Left ventricle myocardium inferior (tissue), 1 donor: ENCODE measurements around the gene MRPL47. TPM values are rescaled to one million over a fixed set of nuclear protein-coding genes. Genes with fewer than 3 reads are reported as not detected.
A peak's percentile ranks its signal among the peaks of the same experiment; 100 is the strongest.

Source experiments
- DNase-seq: peaks from one replicate; pipeline ENCODE4 v3.0.0-alpha.2; 2020
- H3K27ac ChIP-seq: fragments of 200-600 bp; replicated peaks from 2 replicates; pipeline ENCODE4 v1.8.0; 2021
- H3K27me3 ChIP-seq: fragments of 200-600 bp; 2 replicates; pipeline ENCODE4 v1.8.0; 2021; ENCODE audit warnings: low read depth
- H3K36me3 ChIP-seq: fragments of 200-600 bp; 2 replicates; pipeline ENCODE4 v1.8.0; 2021
- H3K4me1 ChIP-seq: fragments of 200-600 bp; 2 replicates; pipeline ENCODE4 v1.8.0; 2021
- H3K4me3 ChIP-seq: fragments of 200-600 bp; 2 replicates; pipeline ENCODE4 v1.8.0; 2021; ENCODE audit warnings: mild to moderate bottlenecking, moderate library complexity
- H3K9me3 ChIP-seq: fragments of 200-600 bp; replicated peaks from 2 replicates; pipeline ENCODE4 v1.8.0; 2021
- intact Hi-C: fragments of 100-400 bp; cut with micrococcal nuclease; formaldehyde crosslinking; loops from one replicate; pipeline ENCODE4 v1.11.0; 2022
- total RNA-seq: library from RNA; stranded (reverse); fragmentation: NEBNext Ultra II Directional; extraction: Animal tissue kit (Norgen Biotek cat#: 25700); gene quantifications from one replicate; pipeline ENCODE4 v1.2.1, GENCODE V29; 2021
- TF ChIP-seq, protein P1 (sequence below): fragments of 200-600 bp; IDR thresholded peaks from 2 replicates; pipeline ENCODE4 v1.8.0; 2021; ENCODE audit warnings: antibody characterized with exemption, mild to moderate bottlenecking, borderline replicate concordance
- donor health status: DM: no; HTN: yes; CAD: no; lungs with severe emphysema.

MRPL47 gene
- total RNA-seq, 1 donor from 2014 or later, result 45.1 TPM

DNA sequence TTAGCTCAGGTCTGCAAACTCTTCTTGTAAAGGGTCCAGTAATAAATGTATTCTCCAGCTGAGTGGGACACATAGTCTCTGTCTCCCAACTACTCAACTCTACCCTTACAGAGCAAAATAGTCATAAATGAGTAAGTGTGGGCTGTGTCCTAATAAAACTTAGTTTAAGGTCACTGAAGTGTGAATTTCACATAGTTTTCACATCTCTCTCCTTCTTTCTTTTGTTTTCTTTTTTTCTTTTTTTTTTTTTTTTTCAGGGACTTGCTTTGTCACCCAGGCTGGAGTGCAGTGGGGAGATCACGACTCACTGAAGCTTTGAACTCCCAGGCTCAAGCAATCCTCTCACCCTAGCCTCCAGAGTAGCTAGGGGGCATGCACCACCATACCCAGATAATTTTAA is 43.6 kb downstream of the MRPL47 start:
- TF ChIP-seq, protein P1, sequence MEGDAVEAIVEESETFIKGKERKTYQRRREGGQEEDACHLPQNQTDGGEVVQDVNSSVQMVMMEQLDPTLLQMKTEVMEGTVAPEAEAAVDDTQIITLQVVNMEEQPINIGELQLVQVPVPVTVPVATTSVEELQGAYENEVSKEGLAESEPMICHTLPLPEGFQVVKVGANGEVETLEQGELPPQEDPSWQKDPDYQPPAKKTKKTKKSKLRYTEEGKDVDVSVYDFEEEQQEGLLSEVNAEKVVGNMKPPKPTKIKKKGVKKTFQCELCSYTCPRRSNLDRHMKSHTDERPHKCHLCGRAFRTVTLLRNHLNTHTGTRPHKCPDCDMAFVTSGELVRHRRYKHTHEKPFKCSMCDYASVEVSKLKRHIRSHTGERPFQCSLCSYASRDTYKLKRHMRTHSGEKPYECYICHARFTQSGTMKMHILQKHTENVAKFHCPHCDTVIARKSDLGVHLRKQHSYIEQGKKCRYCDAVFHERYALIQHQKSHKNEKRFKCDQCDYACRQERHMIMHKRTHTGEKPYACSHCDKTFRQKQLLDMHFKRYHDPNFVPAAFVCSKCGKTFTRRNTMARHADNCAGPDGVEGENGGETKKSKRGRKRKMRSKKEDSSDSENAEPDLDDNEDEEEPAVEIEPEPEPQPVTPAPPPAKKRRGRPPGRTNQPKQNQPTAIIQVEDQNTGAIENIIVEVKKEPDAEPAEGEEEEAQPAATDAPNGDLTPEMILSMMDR, result no peak
- DNase-seq, result no peak
- H3K4me1 ChIP-seq, result peaks cover 19% of the 10 kb centered on the region
- intact Hi-C loops, result no loop called here
- no peaks in the 10 kb centered on the region for H3K27me3 ChIP-seq
- no peak overlapping the region for H3K4me3 ChIP-seq
- no peak overlapping the region for H3K27ac ChIP-seq
- no peaks in the 10 kb centered on the region for H3K36me3 ChIP-seq
- no peaks in the 10 kb centered on the region for H3K9me3 ChIP-seq

DNA sequence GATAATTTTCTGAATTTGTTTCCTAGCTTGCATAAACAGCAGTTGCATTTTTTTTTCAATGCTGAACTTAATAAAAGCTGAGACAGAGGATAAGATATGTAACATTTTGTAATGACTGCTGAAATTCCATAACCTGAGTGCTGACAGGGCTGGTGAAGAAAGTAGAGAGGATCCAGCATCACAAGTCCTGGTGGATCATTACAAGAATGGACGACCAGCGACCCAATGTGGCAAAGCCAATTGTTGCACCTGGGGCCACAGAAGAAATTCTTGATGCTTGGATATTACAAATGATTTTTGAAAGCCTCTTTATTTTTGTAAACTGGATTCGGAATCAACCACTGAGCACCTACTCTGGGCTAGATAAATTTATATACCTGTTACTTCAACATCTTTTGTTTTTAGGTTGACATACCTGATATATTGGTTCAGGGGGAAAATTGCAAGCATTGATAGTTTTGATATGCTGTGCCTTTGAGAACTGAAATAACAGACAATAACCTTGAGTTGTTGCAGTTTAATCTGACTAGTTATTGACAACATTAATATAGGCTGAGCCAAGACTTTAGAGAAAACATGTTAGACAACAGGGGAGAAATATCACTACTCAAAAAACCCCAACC is 45.6 kb downstream of the MRPL47 start:
- Histone ChIP-seq H3K27me3 (no peaks in the 10 kb centered on the region), H3K4me1 (peaks cover 18% of the 10 kb centered on the region), H3K4me3 (no peak overlapping the region), H3K27ac (no peak overlapping the region), H3K36me3 (no peaks in the 10 kb centered on the region), H3K9me3 (no peaks in the 10 kb centered on the region)
- intact Hi-C loops, result loop anchor here (5.0 kb wide), 1 partner anchor 137 kb away; no protein-coding TSS in a partner anchor
- TF ChIP-seq, protein P1, result peak; percentile 94
- peak; percentile 56 for DNase-seq

DNA sequence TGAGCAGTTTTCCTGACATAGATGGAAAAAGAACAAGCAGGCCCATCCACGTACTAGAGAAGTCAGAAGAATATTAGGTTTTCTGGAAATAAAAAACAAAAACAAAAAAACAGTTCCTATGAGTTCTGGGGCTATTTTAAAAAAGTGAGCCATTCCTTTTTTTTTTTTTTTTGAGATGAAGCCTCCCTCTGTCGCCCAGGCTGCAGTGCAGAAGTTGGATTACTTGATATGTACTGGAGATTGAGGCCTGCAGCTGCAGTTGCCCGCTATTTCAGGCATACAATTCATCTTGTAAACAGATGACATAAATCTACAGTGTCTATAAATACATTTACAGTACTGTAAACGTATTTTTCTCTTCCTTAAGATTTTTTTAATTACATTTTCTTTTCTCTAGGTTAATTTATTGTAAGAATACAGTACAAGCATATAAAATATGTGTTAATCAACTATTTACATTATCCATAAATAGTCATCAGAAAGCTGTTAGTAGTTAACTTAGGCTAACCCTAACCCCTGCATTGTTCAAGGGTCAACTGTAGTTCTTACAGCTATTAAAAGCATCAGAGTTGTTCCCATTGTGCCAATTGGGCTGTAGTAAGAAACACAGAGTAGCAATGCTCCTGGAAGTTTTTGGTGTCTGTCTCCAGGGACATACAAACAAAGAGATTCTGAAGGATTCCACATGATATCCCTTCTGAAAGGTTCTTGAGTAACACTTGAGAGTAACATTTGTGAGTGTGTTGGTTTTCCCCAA is 52.9 kb downstream of the MRPL47 start:
- intact Hi-C loops, result no loop called here
- Histone ChIP-seq H3K9me3 (peaks cover 5% of the 10 kb centered on the region), H3K27me3 (no peaks in the 10 kb centered on the region), H3K4me1 (peaks cover 17% of the 10 kb centered on the region), H3K27ac (peak overlapping the region; percentile 19), H3K36me3 (no peaks in the 10 kb centered on the region), H3K4me3 (no peak overlapping the region)
- no peak for DNase-seq
- TF ChIP-seq, protein P1, result no peak

DNA sequence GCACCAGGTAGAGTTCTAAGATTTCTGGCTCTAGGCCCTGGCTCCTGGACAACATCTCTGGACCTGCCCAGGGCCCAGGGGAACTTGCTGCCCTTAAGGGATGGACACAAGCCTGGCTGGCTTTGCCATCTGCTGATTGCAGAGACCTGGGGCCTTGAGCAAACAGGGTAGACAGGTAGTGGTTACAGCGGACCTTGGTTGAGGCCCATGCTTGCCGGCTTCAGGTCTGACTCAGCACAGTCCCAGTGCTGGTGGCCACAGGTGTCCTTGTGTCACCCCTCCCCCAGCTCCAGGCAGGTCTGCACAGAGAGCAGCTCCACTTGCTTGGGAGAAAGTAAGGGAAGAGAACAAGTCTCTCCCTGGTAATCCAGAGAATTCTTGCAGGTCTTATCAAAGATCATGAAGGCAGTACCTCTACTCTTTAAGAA is 57.6 kb downstream of the MRPL47 start:
- Histone ChIP-seq H3K4me3 (no peak overlapping the region), H3K9me3 (peaks cover 5% of the 10 kb centered on the region), H3K27me3 (no peaks in the 10 kb centered on the region), H3K36me3 (no peaks in the 10 kb centered on the region), H3K4me1 (peaks cover 11% of the 10 kb centered on the region), H3K27ac (no peak overlapping the region)
- intact Hi-C loops, result no loop called here
- TF ChIP-seq, protein P1, result no peak
- DNase-seq, result no peak

DNA sequence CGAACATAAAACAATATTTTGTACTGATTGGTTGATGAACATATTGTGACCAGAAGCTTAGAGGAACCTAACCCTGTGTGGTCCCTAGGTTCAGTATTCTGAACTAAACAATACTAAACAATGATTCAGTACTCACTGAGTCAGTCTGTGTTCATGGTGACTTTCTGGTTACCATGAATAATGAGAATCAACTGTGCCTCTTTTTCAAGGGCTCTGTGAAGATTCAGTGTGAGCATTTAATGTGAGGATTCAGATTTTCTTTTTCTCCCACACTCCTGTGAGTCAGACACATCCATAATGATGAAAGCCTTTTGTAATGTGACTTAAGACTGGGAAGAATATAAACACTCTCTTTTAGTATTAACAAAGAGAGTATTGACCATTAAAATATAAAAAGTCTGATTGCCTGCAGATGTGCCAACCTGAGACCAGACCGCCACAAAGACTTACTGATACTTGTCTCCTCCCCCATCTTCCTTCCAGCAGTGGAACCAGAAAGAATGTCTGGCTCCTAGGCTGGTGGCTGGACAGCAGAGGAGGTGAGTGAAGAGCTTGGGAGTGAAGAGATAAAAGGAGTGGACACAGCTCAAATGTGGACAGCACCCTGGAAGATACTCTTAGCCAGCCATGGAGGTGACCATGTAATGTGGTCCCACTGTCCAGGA is 59.3 kb downstream of the MRPL47 start:
- no peak overlapping the region for H3K27ac ChIP-seq
- intact Hi-C loops, result no loop called here
- H3K36me3 ChIP-seq, result no peaks in the 10 kb centered on the region
- DNase-seq, result no peak
- H3K27me3 ChIP-seq, result no peaks in the 10 kb centered on the region
- no peaks in the 10 kb centered on the region for H3K4me1 ChIP-seq
- H3K9me3 ChIP-seq, result peaks cover under 1% of the 10 kb centered on the region
- TF ChIP-seq, protein P1, result no peak
- no peak overlapping the region for H3K4me3 ChIP-seq
